ENCODE data around the gene CALR3.
A peak's percentile ranks its signal among the peaks of the same experiment; 100 is the strongest.
"Not testable (repeated sequence)": the region's sequence is repeated elsewhere in the genome, so short reads cannot be mapped to it uniquely, and the experiment has no call there.

The CALR3 gene, protein sequence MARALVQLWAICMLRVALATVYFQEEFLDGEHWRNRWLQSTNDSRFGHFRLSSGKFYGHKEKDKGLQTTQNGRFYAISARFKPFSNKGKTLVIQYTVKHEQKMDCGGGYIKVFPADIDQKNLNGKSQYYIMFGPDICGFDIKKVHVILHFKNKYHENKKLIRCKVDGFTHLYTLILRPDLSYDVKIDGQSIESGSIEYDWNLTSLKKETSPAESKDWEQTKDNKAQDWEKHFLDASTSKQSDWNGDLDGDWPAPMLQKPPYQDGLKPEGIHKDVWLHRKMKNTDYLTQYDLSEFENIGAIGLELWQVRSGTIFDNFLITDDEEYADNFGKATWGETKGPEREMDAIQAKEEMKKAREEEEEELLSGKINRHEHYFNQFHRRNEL

DNA sequence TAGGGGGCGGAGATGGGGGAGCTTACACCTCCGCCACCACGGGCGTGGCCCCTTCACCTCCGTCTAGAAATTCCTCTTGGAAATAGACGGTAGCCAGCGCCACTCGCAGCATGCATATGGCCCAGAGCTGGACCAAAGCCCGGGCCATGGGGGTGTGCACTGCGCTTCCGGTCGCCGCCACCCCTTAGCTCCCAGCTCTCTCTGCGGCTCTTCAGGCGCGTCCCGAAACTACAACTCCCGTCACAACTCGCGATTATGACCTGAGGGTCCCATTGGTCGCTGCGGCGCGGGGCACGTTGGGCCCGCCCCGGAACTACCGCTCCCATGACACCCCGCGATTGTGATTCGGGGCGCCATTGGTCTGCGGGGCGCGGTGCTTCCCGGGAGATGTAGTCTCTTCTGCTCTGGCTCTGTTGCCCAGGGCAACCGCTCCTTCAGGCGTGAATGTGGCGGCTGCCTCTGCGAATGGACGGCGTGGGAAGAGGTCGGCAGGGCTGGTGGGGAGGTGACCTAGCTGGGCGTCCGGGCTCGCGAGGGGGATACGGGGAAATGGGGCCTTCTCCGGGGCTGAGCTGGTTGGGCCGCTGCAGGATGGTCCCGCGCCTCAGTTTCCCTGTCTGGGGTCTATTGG lies at the start of gene CALR3, which contains the start of gene C19orf44:
CALR3 (minus strand) TSS at position 186 of the 631 bp plus-strand sequence; CDS start at position 148, 38 bp downstream.
C19orf44 (plus strand) TSS at position 413 of the 631 bp plus-strand sequence. CDS start 4,399 bp downstream, outside the sequence.
- DNase-seq (ENCODE audit: low read depth in 2 of 2): peak; percentile 91 to 93

DNA sequence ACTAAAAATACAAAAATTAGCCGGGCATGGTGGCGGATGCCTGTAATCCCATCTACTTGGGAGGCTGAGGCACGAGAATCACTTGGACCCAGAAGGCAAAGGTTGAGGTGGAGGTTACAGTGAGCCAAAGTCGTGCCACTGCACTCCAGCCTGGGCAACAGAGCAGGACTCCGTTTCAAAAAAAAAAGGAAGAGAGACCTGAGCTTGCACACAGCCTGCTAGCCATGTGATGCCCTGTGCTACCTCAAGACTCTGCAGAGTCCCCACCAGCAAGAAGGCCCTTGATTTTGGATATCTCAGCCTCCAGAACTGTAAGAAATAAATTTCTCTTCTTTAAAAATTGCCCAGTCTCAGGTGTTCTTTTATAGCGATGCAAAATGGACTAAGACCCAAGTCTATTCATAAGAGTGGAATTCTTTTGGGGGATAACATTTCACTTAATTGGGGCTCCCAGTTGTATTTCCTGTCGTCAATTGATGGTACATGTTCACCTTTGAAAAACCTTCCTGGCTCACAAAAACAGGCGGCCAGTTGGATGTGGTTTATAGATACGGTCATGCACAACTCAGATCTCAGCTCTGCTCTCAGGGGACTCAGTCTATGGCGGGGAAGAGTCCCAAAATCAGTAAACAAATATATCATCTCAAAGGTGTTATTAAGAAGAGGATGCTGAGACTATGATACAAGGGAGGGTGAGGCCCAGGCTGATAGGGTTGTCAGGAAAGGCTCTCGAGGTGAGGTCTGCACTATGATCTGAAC lies 48.7 kb upstream of the CALR3 start:
- no peak for DNase-seq (ENCODE audit: low read depth in 2 of 2)

DNA sequence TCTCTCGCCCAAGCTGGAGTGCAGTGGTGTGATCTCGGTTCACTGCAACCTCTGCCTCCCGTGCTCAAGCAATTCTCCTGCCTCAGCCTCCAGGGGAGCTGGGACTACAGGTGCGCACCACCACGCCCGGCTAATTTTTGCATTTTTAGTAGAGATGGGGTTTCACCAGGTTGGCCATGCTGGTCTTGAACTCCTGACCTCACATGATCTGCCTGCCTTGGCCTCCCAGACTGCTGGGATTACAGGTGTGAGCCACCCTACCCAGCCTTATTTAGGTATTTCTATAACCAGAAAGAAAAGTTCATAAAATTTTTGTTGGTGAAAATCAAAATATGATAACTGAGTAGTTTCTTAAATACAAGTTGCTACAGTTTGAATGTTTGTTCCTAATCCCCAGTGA lies 47.8 kb upstream of the CALR3 start:
- not testable (repeated sequence) for DNase-seq (ENCODE audit: low read depth in 2 of 2)

DNA sequence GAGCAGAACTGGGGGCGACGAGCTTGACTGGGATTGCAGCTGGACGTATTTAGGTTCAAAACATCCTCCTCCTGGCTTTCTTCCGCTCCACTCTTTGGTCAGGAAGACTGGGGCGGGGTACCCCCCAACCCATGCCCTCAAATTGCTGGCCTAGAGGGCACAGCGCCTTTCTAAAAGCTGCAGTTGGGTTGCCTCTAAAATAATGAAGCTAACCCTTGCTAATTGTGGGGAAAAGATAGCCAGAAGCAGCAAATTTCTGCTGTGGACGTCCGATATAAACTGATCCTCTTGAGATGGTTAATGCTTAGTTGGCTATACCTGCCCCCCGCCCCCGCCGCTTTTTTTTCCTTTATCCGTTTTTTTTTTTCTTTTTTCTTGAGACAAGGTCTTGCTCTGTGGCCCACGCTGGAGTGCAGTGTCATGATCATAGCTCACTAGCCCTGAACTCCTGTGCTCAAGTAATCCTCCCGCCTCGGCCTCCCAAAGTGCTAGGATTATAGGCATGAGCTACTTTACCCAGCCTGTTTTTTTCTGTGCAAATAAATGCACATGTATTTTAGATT lies 47.0 kb upstream of the CALR3 start:
- no peak for DNase-seq (ENCODE audit: low read depth in 2 of 2)

DNA sequence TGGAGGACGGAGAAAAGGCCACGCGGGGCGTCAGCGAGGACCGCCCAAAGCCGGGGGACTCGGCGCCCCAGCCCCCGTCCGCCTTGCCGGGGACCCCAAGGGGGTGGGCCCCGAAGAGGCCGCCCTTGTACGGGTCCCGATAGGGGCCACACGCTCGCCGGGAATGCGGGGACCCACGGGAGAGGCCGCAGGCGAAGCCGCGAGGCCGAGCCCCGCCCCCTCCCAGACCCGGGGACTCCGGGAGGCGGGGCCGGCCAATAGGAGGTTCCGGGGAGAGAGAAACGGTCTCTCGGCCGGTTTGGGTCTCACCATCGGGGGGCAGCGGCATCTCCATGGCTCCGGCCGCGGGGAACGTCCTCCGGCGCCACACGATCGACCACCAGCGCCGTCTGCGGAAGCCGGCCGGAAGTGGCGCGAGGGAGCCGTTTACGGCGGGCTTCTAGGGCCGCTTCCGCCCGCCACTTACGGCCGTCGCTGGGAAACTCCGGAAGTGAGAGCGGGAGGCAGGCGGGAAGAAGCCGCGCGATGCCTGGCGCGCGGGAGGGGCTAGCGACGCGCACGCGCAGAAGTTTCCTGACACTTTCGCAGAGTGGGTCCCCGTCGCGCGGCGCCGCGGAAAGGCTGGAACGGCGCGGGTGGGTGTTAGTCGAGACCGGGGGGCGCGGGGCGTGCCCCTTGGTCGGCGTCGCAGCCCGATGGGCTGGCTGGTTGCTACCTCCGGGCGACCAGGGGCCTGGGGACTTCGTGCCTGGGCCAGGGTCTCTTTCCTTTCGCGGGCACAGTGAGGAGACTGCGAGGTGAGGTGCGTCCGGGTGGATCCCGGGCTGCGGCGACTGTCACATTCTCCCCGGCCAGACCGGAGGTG lies 46.3 kb upstream of the CALR3 start, which contains the start of gene CHERP:
CHERP (minus strand) TSS at position 393 of the 865 bp plus-strand sequence; CDS start at position 334, 59 bp downstream.
- peak; percentile 87 to 91 for DNase-seq (ENCODE audit: low read depth in 2 of 2)

DNA sequence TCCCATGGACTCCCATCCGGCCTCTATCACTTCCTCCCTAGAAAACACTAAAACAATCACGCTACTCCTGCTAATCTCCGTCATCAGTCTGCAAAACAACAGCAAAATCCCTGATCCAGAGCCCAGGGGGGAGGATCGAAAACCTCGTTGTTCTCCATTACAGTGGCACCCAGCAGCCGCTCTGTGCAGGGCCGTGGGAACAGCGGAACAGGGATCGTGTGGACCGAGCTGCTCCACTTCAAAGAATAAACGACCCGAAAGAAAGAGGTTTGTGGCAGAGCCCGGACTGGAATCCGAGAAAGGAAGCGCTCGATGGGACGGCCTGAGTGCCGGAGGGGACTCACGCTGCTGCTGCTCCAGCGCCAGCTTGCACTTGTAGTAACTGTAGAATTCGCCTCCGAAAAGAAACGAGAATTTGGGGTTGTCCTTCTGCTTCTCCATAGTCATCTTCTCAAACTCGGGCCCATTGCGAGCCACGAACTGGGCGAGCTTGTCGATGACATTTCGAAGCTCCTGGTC lies 45.6 kb upstream of the CALR3 start:
- no peak for DNase-seq (ENCODE audit: low read depth in 2 of 2)

DNA sequence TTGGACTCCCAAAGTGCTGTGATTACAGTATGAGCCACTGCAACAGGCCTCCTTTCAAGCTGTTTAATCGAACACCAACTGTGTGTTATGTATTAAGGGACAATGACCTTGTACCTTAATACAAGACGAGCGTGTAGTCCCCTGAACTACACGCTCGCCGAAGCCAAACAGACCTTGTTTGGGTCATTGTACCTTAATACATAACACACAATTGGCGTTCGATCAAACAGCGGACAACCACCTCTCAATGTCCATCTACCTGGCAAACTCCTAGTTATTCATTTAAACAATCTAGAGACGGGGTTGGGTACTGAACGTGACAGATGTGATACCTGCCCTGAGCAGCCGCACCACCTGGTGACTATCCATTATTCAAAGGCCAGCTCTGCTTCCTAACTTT lies 45.0 kb upstream of the CALR3 start:
- DNase-seq (ENCODE audit: low read depth in 2 of 2): no peak

DNA sequence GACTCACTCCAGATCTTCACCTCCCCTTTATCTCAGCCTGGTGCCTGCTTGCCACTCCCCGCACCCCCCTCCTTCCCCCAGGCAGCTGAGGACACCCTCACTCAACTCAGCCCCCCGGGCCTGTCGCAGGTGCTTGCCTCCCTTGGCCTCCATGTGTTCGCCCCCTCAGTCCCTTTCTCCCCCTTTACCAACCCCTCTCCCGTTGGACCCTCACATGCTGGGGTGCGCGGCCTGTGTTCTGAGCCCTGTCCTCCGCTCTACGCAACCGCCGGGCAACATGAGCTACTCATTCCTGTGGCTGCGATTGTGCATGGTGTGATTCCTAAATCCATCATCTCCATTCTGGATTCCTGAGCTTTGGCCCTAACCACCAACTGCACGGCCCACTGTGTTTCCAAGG lies 41.1 kb upstream of the CALR3 start:
- no peak for DNase-seq (ENCODE audit: low read depth in 2 of 2)

DNA sequence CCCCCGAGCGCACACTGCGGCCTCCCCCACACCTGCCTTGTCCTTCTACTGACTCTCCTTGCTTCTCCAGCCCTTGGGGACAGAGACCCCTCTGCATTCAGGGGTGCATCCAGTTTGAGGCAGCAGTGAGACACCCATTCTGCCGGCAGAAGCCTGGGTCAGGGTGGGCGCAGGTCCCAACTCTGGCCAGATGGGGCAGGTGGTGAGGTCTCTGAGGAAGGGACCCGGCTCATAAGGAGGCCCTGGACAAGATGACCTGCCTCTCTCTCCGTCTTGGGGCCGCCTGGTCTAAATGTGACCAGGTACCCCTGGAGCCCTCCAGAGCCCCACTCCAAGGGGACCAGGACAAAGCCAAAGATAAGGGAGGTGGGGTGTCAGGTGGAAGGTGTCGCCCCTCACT lies 40.2 kb upstream of the CALR3 start:
- no peak for DNase-seq (ENCODE audit: low read depth in 2 of 2)

DNA sequence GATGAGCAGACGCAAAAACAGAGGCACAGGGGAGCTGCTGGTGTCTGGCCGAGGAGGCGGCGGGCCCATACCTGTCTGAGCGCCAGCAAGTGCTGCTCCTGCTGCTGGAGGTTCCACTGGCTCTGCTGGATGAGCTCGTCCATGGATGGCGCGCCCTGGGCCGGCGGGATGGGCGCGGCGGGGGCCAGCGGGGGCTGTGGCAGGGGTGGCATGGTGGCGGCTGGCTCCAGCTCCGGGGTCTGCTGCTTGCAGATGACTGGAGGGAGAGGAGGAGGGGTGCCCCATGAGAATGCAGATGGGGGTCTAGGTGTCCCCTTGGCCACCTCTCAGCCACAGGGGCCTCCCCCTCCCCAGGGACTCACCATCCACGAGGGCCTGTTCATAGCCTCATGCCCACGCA lies 39.4 kb upstream of the CALR3 start:
- DNase-seq (ENCODE audit: low read depth in 2 of 2): no peak

DNA sequence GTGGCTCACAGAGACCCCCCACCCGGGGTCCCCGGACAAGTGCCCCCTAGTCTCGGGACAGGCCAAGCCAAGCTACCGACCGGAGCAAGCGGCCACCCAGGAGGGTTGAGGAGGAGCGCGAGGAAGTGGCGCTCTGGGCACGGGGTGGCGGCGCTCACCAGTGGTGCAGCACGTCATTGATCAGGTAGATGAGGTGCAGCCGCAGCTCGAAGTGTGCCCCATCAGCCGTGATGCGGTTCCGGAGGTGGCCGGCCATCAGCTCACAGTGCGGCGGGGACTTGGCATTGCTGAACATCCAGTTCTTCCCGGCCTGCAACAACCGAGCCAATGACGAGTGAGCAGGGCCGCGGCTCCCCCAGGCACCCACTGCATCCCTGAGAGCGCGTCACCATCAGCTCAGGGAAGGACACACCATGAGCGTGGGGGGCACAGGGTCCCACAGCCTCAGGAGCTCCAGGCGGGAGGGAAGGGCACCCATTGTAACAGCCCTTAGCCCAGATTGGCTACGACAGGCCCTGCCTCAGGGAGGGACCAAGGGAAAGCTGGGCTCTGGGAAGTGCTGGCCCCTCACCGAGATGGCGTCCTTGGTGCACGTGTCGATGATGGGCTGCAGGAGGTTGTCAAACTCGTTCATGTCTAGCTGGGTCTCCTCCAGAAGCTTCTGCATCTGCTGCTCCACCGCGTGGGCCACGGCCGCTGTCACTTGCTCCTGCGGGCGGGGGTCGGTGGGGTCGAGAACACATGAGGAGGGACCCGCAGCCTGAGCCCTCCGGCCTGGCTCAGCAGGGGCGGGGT lies 36.7 kb upstream of the CALR3 start:
- no peak for DNase-seq (ENCODE audit: low read depth in 2 of 2)

DNA sequence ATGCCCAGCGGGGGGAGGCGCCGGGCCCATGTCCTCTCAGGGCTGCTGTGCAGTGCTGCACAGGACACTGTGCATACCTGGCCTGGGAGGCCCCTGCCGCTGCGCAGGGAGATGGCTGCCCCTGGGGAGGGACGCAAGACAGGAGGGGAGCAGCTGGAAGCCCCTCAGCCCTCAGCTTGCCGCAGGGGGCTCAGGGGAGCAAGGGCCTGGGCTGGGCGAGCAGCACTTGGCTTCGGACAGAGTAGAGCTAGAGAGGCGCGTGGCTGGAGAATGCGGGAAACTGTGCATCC lies 35.4 kb upstream of the CALR3 start:
- no peak for DNase-seq (ENCODE audit: low read depth in 2 of 2)

DNA sequence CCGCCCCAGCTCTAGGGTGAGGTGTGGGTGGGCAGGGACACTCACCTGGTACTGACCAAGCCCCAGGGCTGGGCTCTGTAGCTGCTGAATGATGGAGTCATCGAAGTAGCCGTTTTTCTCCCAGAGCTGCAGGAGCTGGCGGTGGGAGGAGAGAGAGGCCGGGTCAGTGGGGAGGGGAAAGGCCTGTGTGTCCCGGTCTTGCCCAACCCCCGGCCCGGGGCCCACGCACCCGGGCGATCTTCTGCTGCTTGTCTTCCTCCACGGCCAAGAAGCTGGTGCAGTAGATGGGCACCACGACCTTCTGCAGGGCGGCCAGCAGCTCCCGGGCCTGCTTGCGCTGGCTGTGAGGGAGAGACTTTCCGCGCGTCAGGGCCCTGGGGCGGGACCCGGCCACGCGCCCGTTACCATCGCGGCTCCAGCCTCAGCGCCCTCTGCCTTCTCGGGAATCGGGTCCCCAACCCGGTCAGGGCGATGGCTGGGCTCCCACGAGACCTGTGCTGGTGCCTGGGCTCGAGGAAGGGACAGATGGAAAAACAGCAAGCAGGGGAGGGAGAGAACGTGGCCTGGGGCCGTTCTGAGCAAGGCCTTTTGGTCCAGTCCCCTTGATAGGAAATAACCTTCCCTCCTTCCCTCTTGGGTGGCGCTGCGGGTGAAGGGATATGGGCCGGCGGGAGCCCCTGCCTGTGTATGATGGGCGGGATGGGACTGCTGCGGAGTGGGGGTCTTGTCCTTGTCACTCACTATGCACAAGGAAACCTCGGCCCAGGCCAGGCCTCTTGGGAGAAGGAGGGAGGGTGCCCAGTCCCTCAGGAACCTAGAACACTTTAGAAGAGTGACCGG lies 34.8 kb upstream of the CALR3 start:
- DNase-seq (ENCODE audit: low read depth in 2 of 2): no peak

DNA sequence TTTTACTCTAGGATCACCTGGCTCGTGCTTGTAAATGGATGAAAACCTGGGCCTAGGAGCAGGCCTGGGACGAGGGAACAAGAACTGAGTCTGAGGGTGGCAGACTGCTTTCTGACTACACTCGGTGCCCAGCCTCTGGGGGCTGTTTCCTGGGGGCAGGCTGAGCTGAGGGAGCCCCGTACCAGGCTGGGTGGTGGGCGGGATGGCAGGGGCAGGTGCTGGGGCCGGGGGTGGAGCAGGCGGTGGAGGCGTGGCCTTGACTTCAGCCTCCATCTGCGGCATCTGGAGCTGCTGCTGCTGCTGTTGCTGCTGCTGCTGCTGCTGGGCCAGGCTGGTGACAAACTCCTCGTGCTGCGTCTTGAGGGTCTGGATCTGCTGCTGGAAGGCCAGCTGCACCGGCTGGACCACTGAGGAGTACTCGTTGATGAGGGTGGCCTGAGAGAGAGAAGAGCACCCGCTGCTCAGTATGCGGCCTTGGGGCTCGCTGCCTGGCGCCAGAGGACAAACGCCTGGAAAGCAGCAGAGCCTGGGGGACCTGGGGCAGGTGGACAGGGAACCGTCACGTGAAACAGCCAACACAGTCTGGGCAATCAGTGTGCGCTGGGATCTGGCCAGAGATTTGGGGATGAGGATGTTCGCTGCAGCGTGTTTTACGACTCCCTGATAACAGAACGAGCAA lies 33.6 kb upstream of the CALR3 start:
- no peak for DNase-seq (ENCODE audit: low read depth in 2 of 2)

DNA sequence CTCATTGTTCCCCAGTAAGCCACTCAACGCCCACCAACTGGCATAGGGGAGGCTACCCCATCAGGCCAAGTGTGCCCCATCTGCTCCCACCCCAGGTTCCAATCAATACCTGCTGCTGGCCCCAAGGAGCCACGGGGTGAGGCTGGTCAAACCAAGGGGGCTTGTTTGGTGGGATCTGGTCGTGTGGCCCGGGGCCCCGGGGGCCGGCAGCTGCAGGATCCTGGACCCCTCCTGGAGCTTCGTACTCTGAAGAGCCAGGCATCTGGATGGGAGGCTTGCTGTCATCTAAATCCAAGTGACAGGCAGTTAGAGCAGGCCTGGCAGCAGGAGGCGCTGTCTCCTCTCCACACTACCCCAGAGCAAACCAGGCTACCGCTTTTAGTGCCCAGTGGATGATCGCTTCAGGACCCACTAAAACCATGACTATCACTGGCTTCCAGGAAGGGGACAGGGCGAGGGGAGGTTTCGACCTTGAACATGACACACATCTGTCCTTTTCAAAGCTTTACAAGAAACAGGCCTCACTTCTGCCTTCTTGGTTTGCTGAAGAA lies 32.1 kb upstream of the CALR3 start:
- peak; percentile 7 to 16 for DNase-seq (ENCODE audit: low read depth in 2 of 2)

DNA sequence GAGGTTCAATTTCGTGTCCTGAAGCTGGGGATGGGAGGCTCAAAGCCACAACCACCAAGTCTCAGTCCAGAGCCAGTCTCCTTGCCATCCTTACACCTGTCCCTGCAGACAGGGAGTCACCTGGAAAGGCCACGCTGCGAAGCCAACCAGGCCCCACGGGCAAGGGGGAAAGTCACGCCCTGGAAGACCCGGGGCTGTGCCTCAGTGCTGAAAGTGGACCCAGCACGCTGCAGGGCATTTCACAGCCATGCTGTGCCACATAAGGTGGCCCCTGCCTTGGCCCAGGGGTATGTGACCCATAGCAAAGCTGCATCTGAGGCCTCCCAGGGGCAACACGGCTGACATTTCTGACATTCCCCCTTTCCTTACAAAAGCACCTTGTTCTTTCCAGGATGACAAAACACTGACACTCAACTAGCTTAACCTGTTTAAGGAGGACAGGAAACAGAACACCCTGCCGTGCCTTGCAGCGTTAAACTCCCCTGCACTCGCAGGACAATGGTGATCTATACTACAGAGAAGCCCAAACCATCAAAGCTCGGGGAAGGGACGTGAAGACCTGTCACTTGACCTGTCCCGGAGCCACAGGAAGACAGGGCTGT lies 31.5 kb upstream of the CALR3 start:
- DNase-seq (ENCODE audit: low read depth in 2 of 2): no peak

DNA sequence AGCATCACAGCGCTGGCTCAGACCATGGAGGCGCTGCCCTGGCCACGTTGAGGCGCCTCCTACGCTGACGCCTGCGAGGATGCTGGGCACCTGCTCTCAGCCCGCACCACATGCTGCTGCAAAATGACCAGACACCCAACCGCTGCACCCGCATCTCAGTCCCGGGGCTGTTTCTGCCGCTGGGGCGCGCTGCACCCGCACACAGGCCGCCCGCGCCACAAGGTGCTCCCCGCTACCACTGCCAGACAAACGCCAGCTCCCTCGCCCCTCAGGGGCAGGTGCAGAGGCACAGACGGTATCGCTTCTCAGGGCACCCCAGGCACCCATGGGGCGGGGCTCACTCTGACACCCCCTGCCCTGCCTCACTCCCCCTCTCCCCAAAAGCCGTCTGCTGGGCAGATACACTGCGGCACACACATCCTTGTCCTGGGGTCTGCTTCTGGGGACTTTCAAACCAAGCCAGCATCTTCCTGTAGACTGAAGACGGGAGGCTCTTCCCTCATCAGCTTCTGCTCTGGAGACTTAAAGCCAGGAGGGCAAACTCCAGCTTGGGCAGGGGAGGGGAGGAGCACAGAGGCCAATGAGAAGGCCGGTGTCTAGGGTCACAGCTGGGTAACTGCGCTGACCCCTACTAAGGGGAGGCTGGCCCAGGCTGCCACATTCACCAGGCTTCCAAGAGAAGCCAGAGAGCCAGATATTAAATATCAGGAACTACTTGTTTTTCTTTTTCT lies 29.9 kb upstream of the CALR3 start:
- no peak for DNase-seq (ENCODE audit: low read depth in 2 of 2)

Data from stimulated activated CD8-positive, alpha-beta memory T cell treated with anti-CD3 and anti-CD28 coated beads, Interleukin-2, amount 100 ng/mL, for 1 hour (primary cell).